Natural killer cell (primary cell): ENCODE data around the gene ZNF630. TPM values are rescaled to one million over a fixed set of nuclear protein-coding genes. Genes with fewer than 3 reads are reported as not detected.
"Not testable (repeated sequence)": the region's sequence is repeated elsewhere in the genome, so short reads cannot be mapped to it uniquely, and the experiment has no call there.

ENCODE experiments used
- ATAC-seq, 3 donors: fragments of 150-1000 bp in 2 of 3; fragments of 200-7000 bp in 1 of 3; cut with Tn5 transposase; 1 replicate in 1 of 3; 2 replicates in 2 of 3; pipeline ENCODE4 v1.10.0; 2021; ENCODE audit warnings: mild to moderate bottlenecking in 2 of 3, moderate library complexity in 2 of 3
- DNase-seq, 2 donors: peaks; one replicate each; pipeline versions ENCODE4 v3.0.0 to v3.0.0-alpha.2; 2013 to 2021; ENCODE audit warnings: mixed read lengths in 1 of 2
- H3K27ac ChIP-seq: one replicate; pipeline ENCODE4 v1.5.1; 2013; ENCODE audit warnings: mild to moderate bottlenecking, low read length
- H3K27me3 ChIP-seq: one replicate; pipeline ENCODE4 v1.6.1; 2013; ENCODE audit warnings: low read length; ENCODE audit not compliant: control insufficient read depth, insufficient read depth
- H3K36me3 ChIP-seq: one replicate; pipeline ENCODE4 v1.6.1; 2013; ENCODE audit warnings: low read length; ENCODE audit not compliant: control insufficient read depth, insufficient read depth
- H3K4me1 ChIP-seq: one replicate; pipeline ENCODE4 v1.6.1; 2013; ENCODE audit warnings: low read length; ENCODE audit not compliant: control insufficient read depth, insufficient read depth
- H3K4me3 ChIP-seq: one replicate; pipeline ENCODE4 v1.5.1; 2013; ENCODE audit warnings: low read length
- H3K9me3 ChIP-seq: one replicate; pipeline ENCODE4 v1.6.1; 2013; ENCODE audit warnings: low read length; ENCODE audit not compliant: control insufficient read depth, insufficient read depth
- H3K27ac Mint-ChIP-seq, 2 donors: one replicate each; pipeline ENCODE4 v1.8.0; 2022; ENCODE audit warnings: mild to moderate bottlenecking in 2 of 2, mixed read lengths in 2 of 2, moderate library complexity in 1 of 2
- H3K27me3 Mint-ChIP-seq, 2 donors: one replicate each; pipeline ENCODE4 v1.8.0; 2022; ENCODE audit warnings: low read depth in 2 of 2, mixed read lengths in 2 of 2
- H3K36me3 Mint-ChIP-seq: one replicate; pipeline ENCODE4 v1.8.0; 2022; ENCODE audit warnings: mixed read lengths
- H3K4me1 Mint-ChIP-seq, 2 donors: one replicate each; pipeline ENCODE4 v1.8.0; 2022; ENCODE audit warnings: mixed read lengths in 2 of 2
- H3K4me3 Mint-ChIP-seq: one replicate; pipeline ENCODE4 v1.8.0; 2022; ENCODE audit warnings: mild to moderate bottlenecking, moderate library complexity, mixed read lengths
- H3K9me3 Mint-ChIP-seq, 2 donors: one replicate each; pipeline ENCODE4 v1.8.0; 2022; ENCODE audit warnings: mixed read lengths in 2 of 2
- WGBS: methylation state at CpG from one replicate; pipeline ENCODE4 v1.1.7; 2013; ENCODE audit warnings: missing lambda C conversion rate; ENCODE audit not compliant: insufficient coverage; 5-methylcytosine and 5-hydroxymethylcytosine counted together
- intact Hi-C: fragments of 100-400 bp; cut with micrococcal nuclease; formaldehyde crosslinking; loops from one replicate; pipeline ENCODE4 v1.14.2; 2022
- total RNA-seq, 4 donors: library from RNA; stranded (reverse); fragments of 120-200 nt in 1 of 4; gene quantifications; one replicate each; pipeline versions ENCODE4 v1.2.3 to v1.2.4, GENCODE V29; 2013 to 2022
- TF ChIP-seq, protein P1 (sequence below): fragments of 200-600 bp; IDR thresholded peaks from one replicate; pipeline ENCODE4 v1.8.0; 2022; ENCODE audit warnings: antibody characterized with exemption

Gene ZNF630
- total RNA-seq, 3 donors from 2014 or later (not counting 1 experiment from before 2014, with no cell fraction given): 2.2 to 3.4 (median 3.1) TPM

DNA sequence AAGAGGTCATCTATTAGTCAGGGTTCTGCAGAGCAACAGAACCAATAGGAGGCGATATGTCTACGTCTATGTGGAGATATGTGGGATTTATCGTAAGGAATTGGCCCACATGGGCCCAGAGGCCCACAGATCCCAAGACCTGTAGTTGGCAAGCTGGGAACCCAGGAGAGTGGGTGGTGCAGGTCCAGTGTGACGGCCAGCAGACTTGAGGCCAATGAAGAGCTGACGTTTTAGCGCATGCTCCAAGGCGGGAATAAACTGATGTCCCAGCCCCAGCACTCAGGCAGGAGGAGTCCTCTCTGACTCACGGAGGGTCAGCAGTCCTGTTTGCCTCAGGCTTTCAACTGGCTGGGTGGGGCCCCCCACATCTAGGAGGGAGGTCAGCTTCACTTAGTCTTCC lies 43.3 kb downstream of the ZNF630 start:
- no peak for DNase-seq
- WGBS: 95% methylated on average over 8 of the region's 8 CpGs

DNA sequence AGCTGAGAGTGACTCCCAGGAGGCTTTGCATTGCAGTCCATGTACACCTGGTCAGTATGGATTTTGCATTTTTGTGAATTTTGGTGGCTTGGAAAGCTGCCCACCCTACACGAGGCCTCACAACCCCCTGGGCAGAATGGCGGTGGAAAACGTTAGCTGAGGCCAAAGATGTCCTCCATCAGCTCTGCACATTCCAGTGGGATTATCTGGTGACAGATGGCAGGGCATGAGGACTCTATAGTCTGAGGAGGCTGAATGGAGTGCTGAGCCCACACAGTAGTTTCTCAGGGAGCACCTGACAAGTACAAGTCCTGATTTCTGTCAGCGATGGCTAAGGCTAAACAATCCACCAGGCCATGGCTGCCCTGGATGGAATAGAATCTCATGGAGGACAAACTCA lies 43.9 kb downstream of the ZNF630 start:
- not testable (repeated sequence) for H3K27me3 ChIP-seq, H3K9me3 Mint-ChIP-seq, H3K27me3 Mint-ChIP-seq, H3K27ac ChIP-seq, H3K4me1 ChIP-seq, H3K9me3 ChIP-seq, H3K27ac Mint-ChIP-seq, H3K4me3 Mint-ChIP-seq, H3K4me3 ChIP-seq, ATAC-seq, DNase-seq, H3K36me3 ChIP-seq, H3K36me3 Mint-ChIP-seq
- intact Hi-C loops: loop anchor here (5.0 to 10.0 kb wide), 3 partner anchors 73 to 465 kb away; partner anchors contain the start of genes ARAF, ELK1 and UXT
- peaks cover 12 to 14% of the 10 kb centered on the region in 2 donors for H3K4me1 Mint-ChIP-seq
- no CpG with 5 or more reads among the region's 4 CpGs for WGBS

More for the DNA sequence above, 43.3 kb downstream of the ZNF630 start:
- H3K36me3 Mint-ChIP-seq: no peaks in the 10 kb centered on the region
- peaks cover 7% of the 10 kb centered on the region for H3K4me1 ChIP-seq
- TF ChIP-seq, protein P1, sequence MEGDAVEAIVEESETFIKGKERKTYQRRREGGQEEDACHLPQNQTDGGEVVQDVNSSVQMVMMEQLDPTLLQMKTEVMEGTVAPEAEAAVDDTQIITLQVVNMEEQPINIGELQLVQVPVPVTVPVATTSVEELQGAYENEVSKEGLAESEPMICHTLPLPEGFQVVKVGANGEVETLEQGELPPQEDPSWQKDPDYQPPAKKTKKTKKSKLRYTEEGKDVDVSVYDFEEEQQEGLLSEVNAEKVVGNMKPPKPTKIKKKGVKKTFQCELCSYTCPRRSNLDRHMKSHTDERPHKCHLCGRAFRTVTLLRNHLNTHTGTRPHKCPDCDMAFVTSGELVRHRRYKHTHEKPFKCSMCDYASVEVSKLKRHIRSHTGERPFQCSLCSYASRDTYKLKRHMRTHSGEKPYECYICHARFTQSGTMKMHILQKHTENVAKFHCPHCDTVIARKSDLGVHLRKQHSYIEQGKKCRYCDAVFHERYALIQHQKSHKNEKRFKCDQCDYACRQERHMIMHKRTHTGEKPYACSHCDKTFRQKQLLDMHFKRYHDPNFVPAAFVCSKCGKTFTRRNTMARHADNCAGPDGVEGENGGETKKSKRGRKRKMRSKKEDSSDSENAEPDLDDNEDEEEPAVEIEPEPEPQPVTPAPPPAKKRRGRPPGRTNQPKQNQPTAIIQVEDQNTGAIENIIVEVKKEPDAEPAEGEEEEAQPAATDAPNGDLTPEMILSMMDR: no peak
- no peak overlapping the region for H3K27ac ChIP-seq
- no peaks in the 10 kb centered on the region for H3K36me3 ChIP-seq
- no peaks in the 10 kb centered on the region for H3K27me3 ChIP-seq
- H3K27me3 Mint-ChIP-seq: no peaks in the 10 kb centered on the region
- peaks cover 12 to 14% of the 10 kb centered on the region in 2 donors for H3K4me1 Mint-ChIP-seq
- H3K9me3 ChIP-seq: no peaks in the 10 kb centered on the region
- intact Hi-C loops: loop anchor here (5.0 to 10.0 kb wide), 3 partner anchors 73 to 466 kb away; partner anchors contain the start of genes ARAF, ELK1 and UXT
- no peak overlapping the region for H3K4me3 ChIP-seq
- ATAC-seq: no peak
- no peaks in the 10 kb centered on the region for H3K9me3 Mint-ChIP-seq
- H3K27ac Mint-ChIP-seq: no peak overlapping the region
- no peak overlapping the region for H3K4me3 Mint-ChIP-seq

DNA sequence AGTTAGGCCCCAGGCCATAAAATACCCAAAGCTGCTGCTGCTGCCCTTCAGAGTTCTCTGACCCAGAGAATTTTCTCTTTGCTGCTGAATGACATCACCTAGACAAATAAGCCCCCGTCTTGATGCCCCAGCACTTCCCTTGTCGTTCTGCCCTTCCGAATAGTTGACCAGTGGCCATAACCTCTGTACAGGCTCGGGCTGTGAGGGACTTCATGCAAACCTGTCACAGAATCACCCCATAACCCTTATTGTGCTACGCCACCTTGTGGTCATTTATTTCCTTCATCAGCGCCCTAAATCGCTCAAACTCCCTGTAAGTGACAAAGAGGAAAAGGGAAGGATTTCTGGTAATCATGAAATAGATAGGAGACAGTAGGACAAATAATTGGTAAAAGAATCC lies 45.9 kb downstream of the ZNF630 start:
- H3K27me3 Mint-ChIP-seq: no peaks in the 10 kb centered on the region
- intact Hi-C loops: loop anchor here (5.0 to 10.0 kb wide), 3 partner anchors 71 to 463 kb away; partner anchors contain the start of genes ARAF, ELK1 and UXT
- DNase-seq: peak in 1 of 2 donors; percentile 79
- TF ChIP-seq, protein P1: peak; percentile 52
- Histone ChIP-seq H3K27ac (no peak overlapping the region), H3K4me3 (no peak overlapping the region), H3K36me3 (no peaks in the 10 kb centered on the region), H3K4me1 (peaks cover 9% of the 10 kb centered on the region), H3K27me3 (no peaks in the 10 kb centered on the region), H3K9me3 (no peaks in the 10 kb centered on the region)
- WGBS: 4% methylated on average over 4 of the region's 7 CpGs
- peaks cover 18 to 20% of the 10 kb centered on the region in 2 donors for H3K4me1 Mint-ChIP-seq
- H3K4me3 Mint-ChIP-seq: no peak overlapping the region
- H3K9me3 Mint-ChIP-seq: no peaks in the 10 kb centered on the region
- H3K36me3 Mint-ChIP-seq: no peaks in the 10 kb centered on the region
- ATAC-seq: peak in 1 of 3 donors; percentile 19
- H3K27ac Mint-ChIP-seq: peak overlapping the region in 1 of 2 donors; percentile 60

DNA sequence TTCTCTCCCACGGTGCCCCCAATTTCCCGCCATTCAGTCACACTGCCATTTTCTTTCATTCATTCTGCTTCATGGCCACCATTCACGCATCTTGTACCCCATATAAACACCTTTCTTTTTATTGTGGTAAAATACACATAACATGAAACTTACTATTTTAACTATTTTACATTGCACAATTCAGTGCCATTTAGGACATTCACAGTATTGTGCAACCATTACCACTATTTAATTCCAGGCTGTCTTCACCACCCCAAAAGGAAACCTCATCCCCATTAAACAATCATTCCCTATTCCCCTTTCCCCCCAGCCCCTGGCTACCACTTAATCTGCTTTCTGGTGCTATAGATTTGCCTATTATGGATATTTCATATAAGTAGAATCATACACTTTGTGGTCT lies 48.7 kb downstream of the ZNF630 start:
- Histone ChIP-seq H3K27ac (no peak overlapping the region), H3K4me1 (peaks cover 9% of the 10 kb centered on the region), H3K9me3 (no peaks in the 10 kb centered on the region), H3K4me3 (no peak overlapping the region), H3K27me3 (no peaks in the 10 kb centered on the region), H3K36me3 (no peaks in the 10 kb centered on the region)
- Mint-ChIP-seq H3K9me3 (no peaks in the 10 kb centered on the region), H3K27me3 (no peaks in the 10 kb centered on the region), H3K4me3 (peak overlapping the region; percentile 25), H3K36me3 (no peaks in the 10 kb centered on the region), H3K4me1 (peaks cover 18 to 20% of the 10 kb centered on the region in 2 donors), H3K27ac (peak overlapping the region in 1 of 2 donors; percentile 74)
- DNase-seq (no peak), ATAC-seq (no peak)
- 83% methylated on average over 2 of the region's 3 CpGs for WGBS
- TF ChIP-seq, protein P1: no peak
- intact Hi-C loops: loop anchor here (5.0 to 10.0 kb wide), 3 partner anchors 68 to 830 kb away; partner anchors contain the start of genes ELK1, UBA1 and UXT
